Astrocyte of the hippocampus (primary cell): ENCODE measurements around the gene CHMP6.
"Not testable (repeated sequence)": the region's sequence is repeated elsewhere in the genome, so short reads cannot be mapped to it uniquely, and the experiment has no call there.

Experiments
- DNase-seq: peaks from one replicate; pipeline ENCODE4 v3.0.0; 2011; ENCODE audit warnings: low read depth, low spot score

CHMP6 gene

DNA sequence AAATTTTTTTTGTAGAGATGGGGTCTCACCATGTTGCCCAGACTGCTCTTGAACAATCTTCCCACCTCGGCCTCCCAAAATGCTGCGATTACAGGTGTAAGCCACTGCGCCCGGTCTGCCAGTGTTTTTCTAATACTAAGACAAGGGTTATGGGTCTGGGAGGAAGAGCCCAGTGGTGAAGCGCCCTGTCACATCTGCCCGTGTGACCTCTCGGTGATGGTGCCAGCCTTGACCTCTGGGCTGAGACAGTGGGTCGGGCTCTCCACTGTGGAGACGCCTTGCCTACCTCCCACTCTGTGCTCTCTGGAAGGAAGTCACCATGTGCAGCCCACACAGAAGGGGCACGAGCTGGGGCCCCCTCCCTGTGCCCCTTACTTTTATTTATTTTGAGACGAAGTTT lies 38.2 kb downstream of the CHMP6 start:
- no peak for DNase-seq

DNA sequence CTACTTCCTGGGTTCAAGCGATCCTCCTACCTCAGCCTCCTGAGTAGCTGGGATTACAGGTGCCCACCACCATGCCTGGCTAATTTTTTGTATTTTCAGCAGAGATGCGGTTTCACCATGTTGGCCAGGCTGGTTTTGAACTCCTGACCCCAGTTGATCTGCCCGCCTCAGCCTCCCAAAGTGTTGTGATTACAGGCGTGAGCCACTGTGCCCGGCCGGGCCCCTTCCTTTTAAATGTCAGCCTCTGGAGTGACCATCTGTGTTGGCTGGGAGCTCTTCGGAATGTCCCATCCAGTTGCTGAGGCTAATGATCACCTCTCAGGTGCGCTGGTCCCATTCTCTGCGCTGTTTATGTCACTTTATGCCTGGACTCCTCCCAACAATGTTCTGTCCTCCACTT lies 38.7 kb downstream of the CHMP6 start:
- not testable (repeated sequence) for DNase-seq

DNA sequence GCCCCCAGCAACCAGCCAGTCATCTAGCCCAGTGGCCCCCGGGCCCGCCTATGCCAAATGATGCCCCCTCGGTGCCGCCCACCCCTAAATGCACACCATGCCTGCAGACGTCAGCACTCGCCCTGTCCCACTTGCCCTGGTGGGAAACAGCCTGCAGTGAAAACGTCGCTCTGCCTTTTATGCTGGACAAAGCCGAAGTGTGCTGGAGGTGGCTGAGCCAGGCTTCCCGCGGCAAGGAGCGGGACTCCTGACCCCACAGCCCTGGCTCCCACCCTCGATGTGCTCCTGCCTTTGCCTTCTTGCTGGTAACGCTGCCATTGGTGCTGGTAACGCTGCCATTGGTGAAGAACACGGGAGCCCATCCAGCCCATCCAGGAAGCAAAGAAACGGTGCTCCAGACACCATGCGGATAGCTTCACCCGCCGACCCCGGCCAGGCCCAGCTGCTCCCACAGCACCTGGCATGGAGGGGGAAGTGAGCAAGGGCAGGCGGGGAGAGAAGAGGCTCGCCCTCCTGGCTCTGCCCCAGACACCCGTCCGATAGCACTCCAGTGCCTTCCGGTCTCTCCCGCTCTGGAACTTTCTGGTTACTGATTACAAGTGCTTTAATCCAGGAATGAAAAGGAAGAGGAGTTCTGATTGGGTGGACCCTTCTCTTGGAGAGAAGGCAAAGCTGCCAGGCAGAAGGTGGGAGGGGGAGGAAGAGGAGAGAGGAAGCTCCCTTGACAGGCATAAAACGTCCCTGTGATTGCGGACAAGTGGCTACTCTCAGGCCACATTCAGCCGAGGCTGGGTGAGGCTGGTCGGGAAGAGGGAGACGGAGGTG lies 39.3 kb downstream of the CHMP6 start:
- DNase-seq = no peak

DNA sequence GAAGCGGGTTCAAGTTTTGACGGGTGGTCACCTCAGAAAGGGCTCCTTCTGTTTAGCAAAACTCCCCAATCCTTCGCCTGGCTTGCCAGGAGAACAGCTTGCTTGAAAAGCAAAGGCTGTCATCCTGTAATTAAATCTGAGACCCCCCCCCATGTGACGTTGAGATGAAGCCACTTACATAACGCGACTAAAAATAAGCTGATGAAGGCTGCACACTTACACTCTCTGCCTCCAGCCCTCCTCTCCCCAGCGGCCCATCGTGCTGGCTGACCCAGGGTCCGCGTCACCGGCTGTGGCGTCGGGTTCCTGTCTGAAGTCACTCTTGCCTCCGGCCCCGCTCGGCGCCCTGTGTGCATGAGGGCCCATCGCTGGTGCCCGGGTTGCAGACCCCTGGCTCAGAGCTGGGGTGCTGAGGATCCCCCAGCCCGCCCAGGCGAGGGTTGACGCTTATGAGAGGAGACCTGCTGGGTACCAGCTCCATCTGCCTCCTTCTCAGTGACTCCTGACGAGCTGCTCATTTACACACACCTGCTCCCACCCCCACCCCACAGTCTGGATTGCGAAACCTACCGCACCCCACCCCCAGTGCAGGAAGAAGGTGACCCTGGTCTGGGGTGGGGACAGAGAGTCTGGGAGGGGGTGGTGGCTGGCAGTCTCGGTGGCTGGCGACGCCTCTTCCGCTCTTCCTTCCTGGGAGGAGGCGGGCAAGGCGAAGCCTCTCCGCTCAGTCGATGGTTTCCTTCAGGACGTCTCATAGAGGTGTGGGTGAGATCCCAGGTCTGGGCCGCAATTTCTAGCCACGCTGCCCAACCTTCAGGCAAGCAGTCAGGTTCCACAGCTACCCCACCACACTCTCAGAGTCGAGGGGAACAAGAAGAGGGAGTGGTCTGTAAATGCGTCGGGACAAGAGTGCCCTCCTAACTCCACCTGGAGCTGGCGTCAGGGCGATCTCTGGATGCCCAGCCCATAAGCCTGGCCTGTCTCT lies 40.2 kb downstream of the CHMP6 start:
- DNase-seq = no peak

DNA sequence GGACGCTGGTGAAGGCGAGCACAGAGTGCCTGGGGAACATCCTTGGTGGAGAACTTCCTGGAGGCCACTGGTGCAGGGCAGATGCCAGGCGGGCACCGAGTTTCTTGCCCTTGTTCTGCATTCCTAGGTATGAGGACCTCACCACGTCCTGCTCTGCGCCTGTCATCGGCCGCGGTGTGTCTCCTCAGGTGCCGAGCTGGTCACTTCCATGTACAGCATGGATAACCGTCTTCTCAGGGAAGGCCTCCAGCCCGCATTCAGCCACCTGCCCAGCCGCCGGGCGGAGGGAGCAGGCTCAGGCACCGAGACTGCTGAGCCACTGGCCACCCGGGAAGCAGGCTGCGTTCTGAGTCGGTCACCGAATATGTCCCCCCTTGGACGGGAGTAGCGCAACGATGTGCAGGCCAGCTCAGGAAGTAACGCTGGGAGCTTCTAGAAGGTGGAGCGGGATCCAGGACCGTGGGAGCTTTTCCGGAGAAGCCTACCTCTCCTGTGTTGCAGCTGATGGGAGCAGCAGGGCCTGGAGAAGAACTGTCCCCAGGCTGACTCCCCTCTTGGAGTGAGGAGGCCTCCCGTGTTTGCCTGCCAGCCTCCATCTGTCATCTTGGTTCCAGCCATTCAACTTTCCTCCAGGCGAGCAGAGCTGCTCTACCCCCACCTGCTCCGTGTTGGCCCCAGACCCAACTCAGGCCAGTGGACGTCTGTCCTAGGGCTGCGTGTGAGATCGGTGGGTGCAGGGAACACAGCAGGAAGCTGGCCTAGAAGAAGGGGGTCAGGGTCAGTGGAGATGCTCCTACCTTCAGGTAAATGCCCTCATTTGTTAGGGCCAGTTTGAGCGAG lies 41.2 kb downstream of the CHMP6 start:
- DNase-seq = no peak

DNA sequence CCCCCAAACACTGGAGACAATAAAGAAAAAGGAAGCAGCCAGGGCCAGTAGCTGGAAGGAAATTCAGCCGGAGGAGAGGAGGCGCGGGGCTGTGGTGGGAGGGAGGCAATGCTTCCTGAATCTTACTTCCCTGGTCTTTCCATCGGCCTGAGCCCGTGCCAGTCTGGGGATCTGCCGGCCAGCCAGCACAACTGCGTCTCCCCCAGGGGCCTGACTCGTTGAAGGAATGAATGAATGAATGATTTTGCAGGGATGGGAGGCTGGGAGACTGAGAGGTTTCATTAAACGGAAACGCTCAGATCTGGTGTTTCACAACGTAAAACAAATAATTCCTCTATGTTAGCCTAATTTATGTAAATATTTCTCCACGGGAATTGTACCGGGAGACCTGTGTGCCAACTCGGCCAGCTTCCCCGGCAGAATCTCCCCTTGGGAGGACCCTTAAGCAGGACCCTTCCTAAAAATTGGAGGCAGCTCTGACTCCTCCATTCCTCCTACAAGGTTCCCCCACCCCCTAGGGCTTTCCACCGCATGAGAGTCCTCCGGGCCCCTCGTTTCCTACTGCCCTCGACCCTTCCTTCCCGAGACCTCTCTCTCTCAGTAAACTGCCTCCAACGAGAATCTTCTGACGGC lies 42.0 kb downstream of the CHMP6 start:
- no peak for DNase-seq

DNA sequence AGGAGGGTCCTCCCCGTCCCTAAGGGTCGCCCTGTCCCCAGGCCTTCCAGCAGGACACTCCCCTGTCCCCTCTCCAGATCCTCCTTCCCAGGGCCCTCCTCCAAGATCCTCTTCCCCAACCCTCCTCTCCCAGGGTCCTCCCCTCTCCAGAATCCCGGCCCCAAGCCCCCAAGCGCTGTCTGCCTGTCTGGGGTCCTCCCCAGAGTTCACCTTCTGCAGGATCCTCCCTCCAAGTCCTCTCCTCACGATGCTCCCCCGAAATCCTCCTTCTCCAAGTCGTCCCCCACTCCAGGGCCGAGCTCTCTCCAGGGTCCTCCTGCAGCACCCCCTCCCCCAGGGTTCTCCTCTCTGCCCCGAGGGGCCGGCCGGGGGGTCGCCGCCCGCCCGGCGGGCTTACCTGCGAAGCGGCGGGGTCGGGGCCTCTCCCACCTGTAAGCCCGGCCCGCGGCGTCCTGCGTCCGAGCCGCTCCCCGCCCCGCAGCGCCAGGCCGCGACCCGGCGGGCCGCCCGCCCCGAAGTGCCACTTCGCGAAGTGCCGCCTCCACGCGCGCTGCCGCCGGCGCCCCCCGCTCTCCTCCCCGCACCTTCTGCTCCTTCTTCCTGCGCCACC lies 42.6 kb downstream of the CHMP6 start:
- DNase-seq = peak; percentile 44

DNA sequence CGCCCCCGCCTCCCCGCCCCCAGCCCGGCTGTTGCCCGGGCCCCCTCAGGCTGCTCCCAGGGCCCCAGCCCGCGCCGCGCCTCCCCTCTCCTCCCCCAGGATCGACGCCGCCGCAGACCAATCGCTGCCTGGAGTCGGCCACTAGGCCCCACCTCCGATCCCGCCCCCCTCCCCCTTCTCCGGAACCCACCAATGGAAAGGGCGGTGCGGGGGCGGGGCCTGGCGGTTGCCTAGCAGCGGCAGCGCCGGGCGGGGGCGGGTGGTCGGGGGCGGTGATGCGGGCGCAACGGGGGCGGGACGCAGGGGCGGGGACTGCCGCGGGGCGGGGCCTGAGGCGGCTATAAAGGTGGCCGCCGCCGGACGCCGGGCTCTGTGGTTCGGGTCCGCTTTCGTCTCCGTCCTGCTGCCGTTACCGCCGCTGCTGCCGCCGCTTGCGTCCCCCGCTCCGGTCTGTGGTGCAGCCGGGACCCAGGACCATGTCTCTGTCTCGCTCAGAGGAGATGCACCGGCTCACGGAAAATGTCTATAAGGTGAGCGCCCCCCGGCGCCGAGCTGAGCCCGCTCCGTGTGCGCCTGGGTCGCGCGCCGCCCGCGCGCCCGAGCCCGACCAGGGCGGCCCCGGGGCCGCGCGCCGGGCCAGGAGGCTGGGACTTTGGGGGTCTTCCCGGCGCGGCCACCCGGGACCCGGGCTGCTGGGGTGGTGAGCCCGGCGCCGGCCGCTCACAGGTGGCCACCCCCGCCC lies 43.3 kb downstream of the CHMP6 start, which contains the start of gene BAIAP2:
BAIAP2 (plus strand) TSS at position 373 of the 742 bp plus-strand sequence; CDS start at position 477, 104 bp downstream.
- peak; percentile 98 for DNase-seq

DNA sequence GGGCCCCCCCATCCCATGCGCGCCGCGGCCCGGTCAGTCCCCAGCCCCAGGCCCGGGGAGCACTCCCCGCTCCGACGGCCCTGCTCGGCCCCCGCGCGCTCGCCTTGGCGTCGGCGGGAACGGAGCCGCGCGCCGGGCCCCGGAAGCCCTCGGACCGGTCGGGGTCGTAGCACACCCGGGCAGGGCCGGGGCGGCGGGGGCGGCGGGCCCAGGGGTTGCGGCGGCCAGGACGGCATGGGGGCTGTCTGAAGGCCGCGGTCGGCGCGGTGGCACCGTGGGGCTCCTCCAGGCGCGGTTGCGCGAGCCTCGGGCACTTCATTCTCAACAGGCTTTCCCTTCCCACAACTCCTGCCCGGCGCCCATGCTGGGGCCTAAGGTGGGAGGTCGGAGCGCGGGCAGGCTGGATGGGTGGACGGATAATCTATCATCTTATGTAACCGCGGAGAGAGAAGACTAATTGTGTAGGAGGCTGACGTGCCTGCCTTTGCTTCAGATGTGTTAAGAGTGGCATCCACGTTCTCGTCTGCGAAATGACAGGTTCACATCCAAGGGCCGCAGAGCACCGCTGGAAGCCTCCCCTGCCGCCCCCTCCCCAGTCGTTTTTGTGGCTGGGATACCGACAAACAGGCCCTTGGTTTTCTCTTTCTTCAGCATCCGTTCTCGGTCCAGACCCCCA lies 44.0 kb downstream of the CHMP6 start:
- peak; percentile 67 for DNase-seq

DNA sequence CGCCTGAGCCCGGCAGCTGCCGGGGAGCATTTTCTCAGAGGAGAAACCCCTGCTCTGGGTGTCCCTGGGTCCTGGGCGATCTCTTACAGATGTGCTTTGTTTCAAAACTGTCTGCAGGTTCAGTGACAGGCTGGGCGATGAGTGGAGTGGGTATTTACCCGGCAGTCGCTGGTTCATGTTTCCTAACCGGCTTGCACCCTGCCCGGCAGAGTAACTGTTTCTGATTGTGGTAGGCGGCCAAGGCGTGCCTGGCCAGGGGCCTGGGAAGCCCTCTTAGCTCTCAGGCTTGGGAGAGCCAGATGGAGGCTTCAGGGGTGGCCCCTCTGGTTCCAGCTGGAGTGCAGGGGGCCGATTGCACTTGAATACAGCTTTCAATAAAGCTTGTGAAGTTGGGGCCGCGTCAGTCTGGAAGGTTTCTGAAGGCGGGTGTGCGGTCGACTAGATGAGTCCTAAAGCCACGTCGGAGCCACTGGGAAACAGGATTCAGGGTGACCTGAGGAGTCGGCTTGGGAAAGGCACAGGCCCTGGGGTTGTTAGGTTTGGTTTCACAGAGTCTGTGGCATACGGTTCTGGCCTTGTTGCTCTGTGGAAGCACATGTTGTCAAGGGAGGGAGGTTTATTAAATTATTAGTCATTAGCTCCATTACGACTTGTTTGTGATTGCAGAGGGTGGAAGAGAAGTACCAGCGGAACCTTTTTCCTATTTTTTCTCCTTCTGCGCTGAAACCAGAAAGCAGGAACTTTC lies 44.7 kb downstream of the CHMP6 start:
- peak; percentile 60 for DNase-seq

DNA sequence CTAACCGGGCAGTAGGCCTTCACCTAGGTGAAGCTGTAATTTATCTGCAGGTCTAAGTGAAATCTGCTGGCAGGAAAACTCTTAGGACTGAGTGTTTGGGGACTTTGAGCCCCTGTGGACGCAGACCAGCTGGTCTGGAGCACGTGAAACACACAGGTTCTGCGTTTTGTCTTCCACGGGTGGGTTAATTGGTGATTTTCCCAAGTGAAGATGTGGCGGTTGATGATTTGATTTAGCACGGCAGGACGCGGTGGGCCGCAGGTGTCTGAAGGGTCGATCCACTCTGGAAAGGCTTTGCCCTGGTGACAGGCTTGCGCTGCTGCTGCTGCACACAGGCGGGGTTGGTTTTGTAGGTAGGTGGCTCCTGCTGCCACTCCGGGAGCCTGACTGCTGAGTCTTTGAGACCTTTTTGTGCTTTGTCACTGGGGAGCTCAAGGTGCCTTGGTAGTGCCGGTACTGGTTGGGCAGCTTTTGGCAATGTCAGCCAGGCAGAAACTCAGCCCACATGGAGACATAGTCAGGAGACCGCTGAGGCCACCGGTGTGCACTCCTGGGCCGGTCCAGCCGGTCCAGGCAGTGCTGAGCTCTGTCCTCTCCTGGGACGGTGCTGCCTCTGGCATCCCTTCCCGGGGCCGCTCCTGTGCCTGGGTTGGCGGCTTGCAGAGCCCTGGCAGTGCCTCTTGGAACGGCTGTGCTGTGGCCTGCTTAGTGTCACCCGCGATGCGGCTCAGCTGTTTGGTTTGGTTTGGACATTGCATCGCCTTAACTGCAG lies 45.6 kb downstream of the CHMP6 start:
- DNase-seq = peak; percentile 72

DNA sequence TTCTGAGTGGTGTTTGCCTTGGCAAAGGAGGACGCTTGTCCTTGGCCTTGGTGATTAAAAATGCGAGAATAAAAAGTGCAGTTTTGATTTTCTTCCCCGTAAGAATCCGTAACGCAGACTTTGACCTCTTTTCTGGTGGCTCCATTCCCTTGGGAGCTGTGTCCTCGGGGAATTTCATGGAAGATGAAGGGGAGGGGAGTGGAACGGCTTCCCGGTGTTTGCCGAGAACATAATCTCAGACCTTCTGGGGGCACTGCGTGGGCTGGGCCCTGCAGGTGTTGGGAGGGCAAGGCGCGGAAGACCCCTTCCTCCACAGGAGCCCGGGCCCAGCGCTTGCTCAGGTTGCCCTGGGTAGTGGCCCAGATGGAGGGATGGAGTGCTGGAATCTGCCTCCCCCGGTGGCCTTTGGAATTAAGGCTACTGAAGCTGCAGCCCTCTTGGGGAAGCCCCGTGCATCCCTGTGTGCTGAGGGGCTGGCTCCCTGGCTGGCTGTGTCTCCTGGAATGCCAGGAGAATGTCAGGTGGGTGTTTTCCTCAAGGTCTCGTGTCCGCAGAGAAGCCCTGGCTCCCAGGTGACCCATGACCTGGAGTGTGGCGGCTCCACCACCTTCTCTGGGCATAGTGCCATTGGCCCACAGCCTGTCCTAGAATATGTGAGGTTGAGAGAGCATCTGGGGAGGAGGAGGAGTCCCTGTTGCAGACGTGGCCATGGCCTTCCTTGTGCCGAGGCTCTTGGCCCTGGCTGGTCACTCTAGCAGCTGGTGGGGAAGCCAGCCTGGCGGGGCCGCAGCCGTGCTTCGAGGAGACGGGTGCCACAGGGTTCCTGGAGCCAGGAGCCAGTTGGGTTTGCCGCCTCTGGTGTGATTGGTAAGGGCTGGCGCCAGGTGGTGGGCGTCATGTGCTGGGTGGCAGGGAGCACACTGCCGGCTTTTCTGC lies 46.4 kb downstream of the CHMP6 start:
- peak; percentile 61 for DNase-seq

DNA sequence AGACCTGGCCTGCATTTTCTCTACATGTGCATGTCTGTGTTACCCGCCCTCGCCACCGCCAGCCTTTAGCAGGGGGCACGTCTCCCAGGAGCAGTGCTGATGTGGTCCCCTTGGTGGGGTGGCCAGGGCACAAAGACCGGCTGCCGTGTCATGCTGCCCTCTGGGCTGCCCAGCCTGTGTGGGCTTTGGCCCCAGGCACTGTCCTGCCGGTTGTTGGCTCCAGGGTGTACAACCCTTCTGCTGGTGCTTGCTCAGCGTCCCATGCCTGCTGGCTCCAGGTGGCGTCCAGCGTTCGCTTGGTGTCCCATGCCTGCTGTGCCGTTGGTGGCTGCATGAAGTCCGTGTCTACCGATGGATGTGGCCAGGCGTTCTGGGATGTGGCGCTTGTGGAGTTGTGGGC lies 47.5 kb downstream of the CHMP6 start:
- no peak for DNase-seq

DNA sequence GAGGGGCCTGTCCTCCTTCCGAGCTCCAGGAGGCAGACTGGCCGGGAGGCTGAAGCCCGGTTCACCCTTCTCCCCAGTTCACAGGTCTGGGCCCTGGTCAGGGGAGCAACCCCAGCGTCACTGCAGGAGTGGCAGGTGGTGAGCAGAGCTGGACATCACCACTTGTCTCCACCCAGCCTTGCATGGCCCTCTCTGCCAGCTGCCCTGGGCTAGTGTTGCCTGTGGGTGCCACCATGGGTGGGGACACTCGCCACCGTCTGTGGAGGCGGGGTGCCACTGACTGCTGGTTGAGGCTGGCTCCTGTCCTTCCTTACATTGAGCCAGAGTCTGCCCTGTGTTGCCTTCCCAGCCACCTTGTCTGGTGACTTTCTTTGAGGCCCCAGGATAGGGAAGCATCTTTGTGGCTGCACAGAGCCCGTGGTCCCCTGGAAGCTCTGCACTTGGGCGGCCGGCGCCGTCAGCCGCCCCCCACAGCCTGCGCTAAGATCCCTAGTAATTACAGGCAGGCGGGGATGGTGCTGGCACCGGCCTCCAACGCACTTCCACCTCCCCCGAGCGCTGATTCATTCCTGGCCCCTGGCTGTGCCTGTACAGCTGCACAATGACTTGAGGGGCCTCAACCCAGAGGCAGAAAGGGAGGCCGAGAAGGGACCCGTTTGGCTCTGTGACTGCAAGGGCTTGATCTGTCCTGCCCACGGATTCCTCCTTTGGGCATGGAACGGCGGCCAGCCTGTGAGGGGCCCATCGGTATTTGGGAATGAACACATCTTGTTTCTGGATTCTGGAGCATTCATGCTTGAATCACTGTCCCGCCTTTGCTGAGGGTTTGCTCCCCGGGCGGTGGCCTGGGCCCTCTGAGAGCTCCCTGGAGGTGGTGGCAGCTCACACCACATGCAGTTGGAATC lies 48.5 kb downstream of the CHMP6 start:
- peak; percentile 85 for DNase-seq

DNA sequence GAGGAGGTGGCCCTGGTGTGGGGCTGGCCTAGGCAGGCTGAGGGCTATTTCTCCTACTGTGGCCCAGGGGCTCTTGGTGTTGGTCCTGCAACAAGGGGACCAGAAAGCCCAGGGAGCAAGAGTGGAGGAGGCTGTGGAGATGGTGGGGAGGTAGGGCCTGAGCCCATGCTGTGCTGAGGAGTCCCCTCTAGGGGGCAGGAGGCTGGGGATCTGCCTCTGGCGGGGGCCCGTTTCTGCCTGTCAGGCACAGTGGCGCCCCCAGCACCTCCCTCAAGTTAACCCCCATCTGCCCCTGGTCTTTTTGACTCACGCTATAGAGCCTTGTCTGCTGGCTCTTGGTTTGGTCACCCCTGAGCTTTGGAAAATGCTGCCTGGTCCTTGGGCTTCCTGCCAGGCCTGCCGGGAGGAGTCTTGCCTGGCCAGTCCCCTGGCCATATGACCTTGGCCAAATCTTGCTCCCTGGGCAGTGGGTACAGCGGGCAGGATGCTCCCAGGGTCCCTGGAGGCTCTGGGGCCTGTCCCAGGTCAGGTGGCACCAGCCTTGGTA lies 49.2 kb downstream of the CHMP6 start:
- peak; percentile 57 for DNase-seq
